Femur (tissue), 1 donor: ENCODE measurements around the gene TMEM11.

Experiments
- DNase-seq: peaks from one replicate; pipeline ENCODE4 v3.0.0-alpha.2; 2017

Gene TMEM11

GRCh38 chr17:21214015-21214776, at the start of gene TMEM11:
Gene TMEM11, minus strand, starts transcription at chr17:21214161. Its CDS starts 9 bp downstream, at chr17:21214152.
- peak; percentile 97 for DNase-seq

GRCh38 chr17:21263376-21263775, 49.4 kb upstream of the TMEM11 start:
- no peak for DNase-seq

GRCh38 chr17:21262259-21262993, 48.5 kb upstream of the TMEM11 start:
- DNase-seq: no peak

- no peak for DNase-seq
Measured at GRCh38 chr17:21258593-21258992, 44.6 kb upstream of the TMEM11 start.

GRCh38 chr17:21253646-21254441, 39.9 kb upstream of the TMEM11 start:
- DNase-seq: no peak

GRCh38 chr17:21252796-21253645, 39.1 kb upstream of the TMEM11 start, which contains the start of gene NATD1:
Gene NATD1, minus strand, starts transcription at chr17:21253410. Its CDS starts 146 bp downstream, at chr17:21253264.
- DNase-seq: peak; percentile 93

- DNase-seq: no peak
Measured at GRCh38 chr17:21252289-21252795, 38.4 kb upstream of the TMEM11 start.

- DNase-seq: no peak
Measured at GRCh38 chr17:21251337-21252010, 37.5 kb upstream of the TMEM11 start.

GRCh38 chr17:21250854-21251253, 36.9 kb upstream of the TMEM11 start:
- DNase-seq: no peak

- no peak for DNase-seq
Measured at GRCh38 chr17:21249920-21250703, 36.2 kb upstream of the TMEM11 start.

GRCh38 chr17:21249086-21249795, 35.3 kb upstream of the TMEM11 start:
- no peak for DNase-seq

- no peak for DNase-seq
Measured at GRCh38 chr17:21248500-21248899, 34.5 kb upstream of the TMEM11 start.

GRCh38 chr17:21247552-21248258, 33.7 kb upstream of the TMEM11 start:
- no peak for DNase-seq

GRCh38 chr17:21246698-21247097, 32.7 kb upstream of the TMEM11 start:
- no peak for DNase-seq

GRCh38 chr17:21245639-21246084, 31.7 kb upstream of the TMEM11 start:
- no peak for DNase-seq

GRCh38 chr17:21243516-21244303, 29.7 kb upstream of the TMEM11 start:
- DNase-seq: no peak

- no peak for DNase-seq
Measured at GRCh38 chr17:21242780-21243515, 29.0 kb upstream of the TMEM11 start.
